Smooth muscle cell (in vitro differentiated cells): ENCODE measurements around the gene CSNK2A1. TPM values are rescaled to one million over a fixed set of nuclear protein-coding genes. Genes with fewer than 3 reads are reported as not detected.
A peak's percentile ranks its signal among the peaks of the same experiment; 100 is the strongest.

Source experiments
- DNase-seq: peaks from one replicate; lab custom pipeline; 2025; ENCODE audit not compliant: unreplicated experiment; lab: John Stamatoyannopoulos, UW
- H2AFZ ChIP-seq: fragments of 200-600 bp; sonication (generic); 2 replicates; pipeline ENCODE4 v1.6.0; 2016; ENCODE audit warnings: antibody characterized with exemption, low read depth, mild to moderate bottlenecking
- H3F3A ChIP-seq: fragments of 200-600 bp; sonication (generic); 2 replicates; pipeline ENCODE4 v1.6.0; 2017; ENCODE audit warnings: antibody characterized with exemption, low read depth
- H3K27ac ChIP-seq: fragments of 200-600 bp; sonication (generic); 2 replicates; pipeline ENCODE4 v1.5.1; 2016; ENCODE audit warnings: low read depth, mild to moderate bottlenecking
- H3K27me3 ChIP-seq: fragments of 200-600 bp; sonication (generic); 2 replicates; pipeline ENCODE4 v1.6.1; 2016; ENCODE audit warnings: low read depth, mild to moderate bottlenecking
- H3K36me3 ChIP-seq: fragments of 200-600 bp; sonication (generic); 2 replicates; pipeline ENCODE4 v1.5.1; 2016; ENCODE audit warnings: low read depth
- H3K4me1 ChIP-seq: fragments of 200-600 bp; sonication (generic); 2 replicates; pipeline ENCODE4 v1.5.1; 2016; ENCODE audit warnings: low read depth
- H3K4me2 ChIP-seq: fragments of 200-600 bp; sonication (generic); 2 replicates; pipeline ENCODE4 v1.6.0; 2016; ENCODE audit warnings: mild to moderate bottlenecking
- H3K4me3 ChIP-seq: fragments of 200-600 bp; sonication (generic); 2 replicates; pipeline ENCODE4 v1.5.1; 2016; ENCODE audit warnings: mild to moderate bottlenecking
- H3K79me2 ChIP-seq: fragments of 200-600 bp; sonication (generic); 2 replicates; pipeline ENCODE4 v1.6.0; 2016; ENCODE audit warnings: low read depth, mild to moderate bottlenecking
- H3K9ac ChIP-seq: fragments of 200-600 bp; sonication (generic); 2 replicates; pipeline ENCODE4 v1.6.0; 2016; ENCODE audit warnings: low read depth
- H3K9me3 ChIP-seq: fragments of 200-600 bp; sonication (generic); replicated peaks from 2 replicates; pipeline ENCODE4 v1.5.1; 2016; ENCODE audit warnings: low read depth
- H4K20me1 ChIP-seq: fragments of 200-600 bp; sonication (generic); 2 replicates; pipeline ENCODE4 v1.6.0; 2016; ENCODE audit warnings: low read depth
- CTCF ChIP-seq: fragments of 200-600 bp; sonication (generic); IDR thresholded peaks from 2 replicates; pipeline ENCODE4 v1.5.1; 2017; ENCODE audit warnings: borderline replicate concordance, mild to moderate bottlenecking, antibody characterized with exemption; ENCODE audit not compliant: insufficient read depth, poor library complexity, severe bottlenecking
- WGBS: methylation state at CpG from one replicate; pipeline ENCODE4 v1.1.7; 2016; ENCODE audit warnings: low lambda C conversion rate; 5-methylcytosine and 5-hydroxymethylcytosine counted together
- polyA plus RNA-seq: library from polyadenylated mRNA; unstranded; fragments of >200 nt; fragmentation: Nextera tagmentation; extraction: Ambion mirVana; gene quantifications from 2 replicates; pipeline ENCODE4 v1.2.1, GENCODE V29; 2016
- total RNA-seq: library from RNA; depleted of rRNA; stranded (reverse); fragments of >200 nt; gene quantifications from 2 replicates; pipeline ENCODE4 v1.2.3, GENCODE V29; 2014

The CSNK2A1 gene
- total and polyA plus RNA-seq, 2 experiments from 2014 or later: 82.6 to 205 TPM

- peak overlapping the region; percentile 75 for H3K4me2 ChIP-seq
- peaks cover 74% of the 10 kb centered on the region for H4K20me1 ChIP-seq
- 98% methylated on average over 3 of the region's 3 CpGs for WGBS
Measured at GRCh38 chr20:540391-541201, 3.0 kb downstream of the CSNK2A1 start.

GRCh38 chr20:539848-540247, 3.7 kb downstream of the CSNK2A1 start:
- no peak overlapping the region for H2AFZ ChIP-seq
- no peak for DNase-seq
- H3K36me3 ChIP-seq: no peaks in the 10 kb centered on the region
- H3K9ac ChIP-seq: no peak overlapping the region
- WGBS: 18% methylated on average over 2 of the region's 2 CpGs
- no peak for TF ChIP-seq CTCF
- no peaks in the 10 kb centered on the region for H3K27me3 ChIP-seq
- peaks cover 87% of the 10 kb centered on the region for H3K79me2 ChIP-seq
- H3K4me1 ChIP-seq: peaks cover 20% of the 10 kb centered on the region
- H3K9me3 ChIP-seq: no peaks in the 10 kb centered on the region
- H3K4me3 ChIP-seq: peak overlapping the region; percentile 18
- peaks cover 81% of the 10 kb centered on the region for H4K20me1 ChIP-seq
- no peaks in the 10 kb centered on the region for H3F3A ChIP-seq
- H3K4me2 ChIP-seq: peak overlapping the region; percentile 75
- H3K27ac ChIP-seq: peak overlapping the region; percentile 33

More at GRCh38 chr20:540391-541201, 3.0 kb downstream of the CSNK2A1 start:
- Histone ChIP-seq H3K9ac (no peak overlapping the region), H2AFZ (no peak overlapping the region), H3F3A (no peaks in the 10 kb centered on the region), H3K79me2 (peaks cover 79% of the 10 kb centered on the region), H3K9me3 (no peaks in the 10 kb centered on the region), H3K27me3 (peaks cover 5% of the 10 kb centered on the region), H3K4me3 (no peak overlapping the region), H3K4me1 (peaks cover 20% of the 10 kb centered on the region), H3K36me3 (no peaks in the 10 kb centered on the region), H3K27ac (peak overlapping the region; percentile 33)
- no peak for DNase-seq
- no peak for TF ChIP-seq CTCF

GRCh38 chr20:539191-539590, 4.4 kb downstream of the CSNK2A1 start:
- peaks cover 93% of the 10 kb centered on the region for H3K79me2 ChIP-seq
- peak overlapping the region; percentile 75 for H3K4me2 ChIP-seq
- H3K27ac ChIP-seq: no peak overlapping the region
- no peak overlapping the region for H3K4me3 ChIP-seq
- H4K20me1 ChIP-seq: peaks cover 88% of the 10 kb centered on the region
- no peak for TF ChIP-seq CTCF
- H3K4me1 ChIP-seq: peaks cover 20% of the 10 kb centered on the region
- H3K9ac ChIP-seq: no peak overlapping the region
- no peaks in the 10 kb centered on the region for H3F3A ChIP-seq
- no peaks in the 10 kb centered on the region for H3K9me3 ChIP-seq
- no peak for DNase-seq
- 50% methylated on average over 2 of the region's 2 CpGs for WGBS
- H2AFZ ChIP-seq: no peak overlapping the region
- no peaks in the 10 kb centered on the region for H3K36me3 ChIP-seq
- H3K27me3 ChIP-seq: no peaks in the 10 kb centered on the region

- peaks cover 20% of the 10 kb centered on the region for H3K4me1 ChIP-seq
- 97% methylated on average over 6 of the region's 6 CpGs for WGBS
- no peaks in the 10 kb centered on the region for H3F3A ChIP-seq
- no peak overlapping the region for H3K4me2 ChIP-seq
- no peaks in the 10 kb centered on the region for H3K27me3 ChIP-seq
- H2AFZ ChIP-seq: no peak overlapping the region
- H3K9ac ChIP-seq: no peak overlapping the region
- H3K36me3 ChIP-seq: no peaks in the 10 kb centered on the region
- H3K4me3 ChIP-seq: no peak overlapping the region
- DNase-seq: no peak
- peaks cover 100% of the 10 kb centered on the region for H3K79me2 ChIP-seq
- no peak overlapping the region for H3K27ac ChIP-seq
- no peak for TF ChIP-seq CTCF
- no peaks in the 10 kb centered on the region for H3K9me3 ChIP-seq
- H4K20me1 ChIP-seq: peaks cover 100% of the 10 kb centered on the region
Measured at GRCh38 chr20:537983-538382, 5.6 kb downstream of the CSNK2A1 start.
